Esophagus muscularis mucosa (tissue), 4 donors: Measurements from ENCODE around the gene SPATS2. TPM values are rescaled to one million over a fixed set of nuclear protein-coding genes. Genes with fewer than 3 reads are reported as not detected.

Experiments used
- DNase-seq: peaks from one replicate; pipeline ENCODE4 v3.0.0-alpha.2; 2017; ENCODE audit errors: extremely low spot score
- H3K27ac ChIP-seq, 4 donors: fragments of 200-600 bp; sonication (generic); replicated peaks in 1 of 4; 1 replicate in 3 of 4; 2 replicates in 1 of 4; pipeline ENCODE4 v1.5.1; 2016 to 2019; ENCODE audit warnings: mild to moderate bottlenecking in 1 of 4
- H3K27me3 ChIP-seq, 4 donors: fragments of 200-600 bp; sonication (generic); one replicate each; pipeline versions ENCODE4 v1.5.1 to v1.6.0; 2016 to 2019
- H3K36me3 ChIP-seq, 4 donors: fragments of 200-600 bp; sonication (generic); one replicate each; pipeline ENCODE4 v1.5.1; 2016 to 2019
- H3K4me1 ChIP-seq, 4 donors: fragments of 200-600 bp; sonication (generic); one replicate each; pipeline ENCODE4 v1.5.1; 2016 to 2019
- H3K4me3 ChIP-seq, 4 donors: fragments of 200-600 bp; sonication (generic); 1 replicate in 2 of 4; 2 replicates in 2 of 4; pipeline ENCODE4 v1.5.1; 2016 to 2019; ENCODE audit warnings: mild to moderate bottlenecking in 4 of 4, moderate library complexity in 1 of 4
- H3K9me3 ChIP-seq, 4 donors: fragments of 200-600 bp; sonication (generic); 1 replicate in 3 of 4; 2 replicates in 1 of 4; pipeline ENCODE4 v1.5.1; 2016 to 2019
- EP300 ChIP-seq: sonication (generic); formaldehyde crosslinking; IDR thresholded peaks from one replicate; pipeline ENCODE4 v1.6.1; 2017; ENCODE audit warnings: antibody characterized with exemption
- POLR2A ChIP-seq: fragments of 450-650 bp; IDR thresholded peaks from one replicate; pipeline ENCODE4 v1.6.1; 2017; ENCODE audit warnings: antibody characterized with exemption, moderate library complexity, mild to moderate bottlenecking, low read depth
- POLR2AphosphoS5 ChIP-seq, 2 donors: sonication (generic); formaldehyde crosslinking; IDR thresholded peaks; one replicate each; pipeline ENCODE4 v1.6.1; 2017; ENCODE audit warnings: antibody characterized with exemption in 2 of 2
- WGBS: methylation state at CpG from one replicate; pipeline ENCODE4 v1.1.5; 2018; 5-methylcytosine and 5-hydroxymethylcytosine counted together
- intact Hi-C: fragments of 100-400 bp; cut with DNase I; formaldehyde crosslinking; loops from one replicate; pipeline ENCODE4 v1.15.1; 2023
- total RNA-seq, 4 donors: library from RNA; depleted of rRNA; stranded (reverse); fragments of >200 nt; gene quantifications; one replicate each; pipeline versions ENCODE4 v1.1.0 to v1.2.1, GENCODE V29; 2016
- TF ChIP-seq, protein P1 (sequence below), 3 experiments: fragments of 200-600 bp in 2 of 3; fragments of 450-650 bp in 1 of 3; sonication (generic) in 2 of 3; IDR thresholded peaks; one replicate each; pipeline ENCODE4 v1.5.1; 2017 to 2019; ENCODE audit warnings: antibody characterized with exemption in 3 of 3, mild to moderate bottlenecking in 2 of 3, moderate library complexity in 1 of 3

SPATS2 gene
- total RNA-seq, 4 donors from 2014 or later, result 9.5 to 16.6 (median 11.5) TPM

GRCh38 chr12:49550693-49551252 lies 183.5 kb downstream of the SPATS2 start:
- WGBS, result 87% methylated on average over 6 of the region's 6 CpGs
- Histone ChIP-seq H3K4me3 (no peak overlapping the region), H3K4me1 (peaks cover 13 to 18% (median 16%) of the 10 kb centered on the region in 4 donors), H3K9me3 (no peaks in the 10 kb centered on the region), H3K27ac (no peak overlapping the region), H3K36me3 (peaks cover 0 to 2% (median 1%) of the 10 kb centered on the region in 4 donors), H3K27me3 (peaks cover 0 to 48% (median 5%) of the 10 kb centered on the region in 4 donors)
- no peak for DNase-seq
- TF ChIP-seq, protein P1, sequence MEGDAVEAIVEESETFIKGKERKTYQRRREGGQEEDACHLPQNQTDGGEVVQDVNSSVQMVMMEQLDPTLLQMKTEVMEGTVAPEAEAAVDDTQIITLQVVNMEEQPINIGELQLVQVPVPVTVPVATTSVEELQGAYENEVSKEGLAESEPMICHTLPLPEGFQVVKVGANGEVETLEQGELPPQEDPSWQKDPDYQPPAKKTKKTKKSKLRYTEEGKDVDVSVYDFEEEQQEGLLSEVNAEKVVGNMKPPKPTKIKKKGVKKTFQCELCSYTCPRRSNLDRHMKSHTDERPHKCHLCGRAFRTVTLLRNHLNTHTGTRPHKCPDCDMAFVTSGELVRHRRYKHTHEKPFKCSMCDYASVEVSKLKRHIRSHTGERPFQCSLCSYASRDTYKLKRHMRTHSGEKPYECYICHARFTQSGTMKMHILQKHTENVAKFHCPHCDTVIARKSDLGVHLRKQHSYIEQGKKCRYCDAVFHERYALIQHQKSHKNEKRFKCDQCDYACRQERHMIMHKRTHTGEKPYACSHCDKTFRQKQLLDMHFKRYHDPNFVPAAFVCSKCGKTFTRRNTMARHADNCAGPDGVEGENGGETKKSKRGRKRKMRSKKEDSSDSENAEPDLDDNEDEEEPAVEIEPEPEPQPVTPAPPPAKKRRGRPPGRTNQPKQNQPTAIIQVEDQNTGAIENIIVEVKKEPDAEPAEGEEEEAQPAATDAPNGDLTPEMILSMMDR (IDR thresholded peaks at IDR 0.05), result no peak
- TF ChIP-seq POLR2A (no peak), POLR2AphosphoS5 (IDR thresholded peaks at IDR 0.05) (no peak)
- intact Hi-C loops, result no loop called here

GRCh38 chr12:49552014-49552413 lies 184.8 kb downstream of the SPATS2 start:
- WGBS, result 67% methylated on average over 6 of the region's 7 CpGs
- Histone ChIP-seq H3K36me3 (peaks cover 0 to 15% (median 13%) of the 10 kb centered on the region in 4 donors), H3K27me3 (peaks cover 0 to 35% (median 5%) of the 10 kb centered on the region in 4 donors), H3K27ac (no peak overlapping the region), H3K9me3 (no peaks in the 10 kb centered on the region), H3K4me3 (no peak overlapping the region), H3K4me1 (peaks cover 13 to 18% (median 16%) of the 10 kb centered on the region in 4 donors)
- no peak for TF ChIP-seq POLR2A
- no peak for TF ChIP-seq POLR2AphosphoS5 (IDR thresholded peaks at IDR 0.05)
- TF ChIP-seq EP300, result no peak
- TF ChIP-seq, protein P1 (IDR thresholded peaks at IDR 0.05), result no peak
- no peak for DNase-seq
- intact Hi-C loops, result no loop called here

- DNase-seq, result no peak
- WGBS, result 46% methylated on average over 9 of the region's 9 CpGs
- Histone ChIP-seq H3K9me3 (no peaks in the 10 kb centered on the region), H3K27me3 (peaks cover 0 to 31% (median 5%) of the 10 kb centered on the region in 4 donors), H3K4me3 (no peak overlapping the region), H3K27ac (no peak overlapping the region), H3K36me3 (peaks cover 0 to 19% (median 18%) of the 10 kb centered on the region in 4 donors), H3K4me1 (peaks cover 13 to 18% (median 16%) of the 10 kb centered on the region in 4 donors)
- intact Hi-C loops, result no loop called here
- TF ChIP-seq POLR2AphosphoS5 (IDR thresholded peaks at IDR 0.05) (no peak), POLR2A (no peak), EP300 (no peak)
- TF ChIP-seq, protein P1 (IDR thresholded peaks at IDR 0.05), result no peak
These were observed 185.2 kb downstream of the SPATS2 start for GRCh38 chr12:49552425-49552824.

- peaks cover under 1 to 23% (median 22%) of the 10 kb centered on the region in 4 donors for H3K36me3 ChIP-seq
- H3K27ac ChIP-seq, result no peak overlapping the region
- no peak overlapping the region for H3K4me3 ChIP-seq
- peaks cover 0 to 26% (median 5%) of the 10 kb centered on the region in 4 donors for H3K27me3 ChIP-seq
- 87% methylated on average over 7 of the region's 8 CpGs for WGBS
- no peak for DNase-seq
- TF ChIP-seq EP300 (no peak), POLR2A (no peak), POLR2AphosphoS5 (IDR thresholded peaks at IDR 0.05) (no peak)
- TF ChIP-seq, protein P1 (IDR thresholded peaks at IDR 0.05), result no peak
- intact Hi-C loops, result no loop called here
- no peaks in the 10 kb centered on the region for H3K9me3 ChIP-seq
- peaks cover 13 to 18% (median 16%) of the 10 kb centered on the region in 4 donors for H3K4me1 ChIP-seq
These were observed 185.6 kb downstream of the SPATS2 start for GRCh38 chr12:49552899-49553298.
